Neuronal stem cell (in vitro differentiated cells): ENCODE measurements around the gene SMC6.

Source experiments
- DNase-seq: peaks from one replicate; pipeline ENCODE4 v3.0.0-alpha.2; 2013; ENCODE audit warnings: low spot score
- H2AFZ ChIP-seq: one replicate; pipeline ENCODE4 v1.6.1; 2013; ENCODE audit warnings: mild to moderate bottlenecking, low read length, inconsistent platforms
- H2AK5ac ChIP-seq: 2 replicates; pipeline ENCODE4 v1.6.1; 2013; ENCODE audit warnings: low read depth, mild to moderate bottlenecking, inconsistent platforms, low read length, moderate library complexity, mixed read lengths
- H2BK120ac ChIP-seq: 2 replicates; pipeline ENCODE4 v1.6.1; 2013; ENCODE audit warnings: low read depth, mild to moderate bottlenecking, inconsistent platforms, low read length, moderate library complexity, mixed read lengths
- H2BK12ac ChIP-seq: one replicate; pipeline ENCODE4 v1.6.1; 2013; ENCODE audit warnings: low read length, inconsistent platforms
- H2BK15ac ChIP-seq: 2 replicates; pipeline ENCODE4 v1.6.1; 2013; ENCODE audit warnings: mild to moderate bottlenecking, low read length, inconsistent platforms, mixed read lengths
- H2BK5ac ChIP-seq: one replicate; pipeline ENCODE4 v1.6.1; 2013; ENCODE audit warnings: inconsistent platforms, mild to moderate bottlenecking, low read length, moderate library complexity
- H3K14ac ChIP-seq: one replicate; pipeline ENCODE4 v1.6.1; 2013; ENCODE audit warnings: low read length, inconsistent platforms
- H3K18ac ChIP-seq: 2 replicates; pipeline ENCODE4 v1.6.1; 2013; ENCODE audit warnings: low read length, inconsistent platforms
- H3K23ac ChIP-seq: 2 replicates; pipeline ENCODE4 v1.6.1; 2013; ENCODE audit warnings: low read depth, mild to moderate bottlenecking, mixed read lengths, low read length, inconsistent platforms; ENCODE audit not compliant: poor library complexity
- H3K27ac ChIP-seq: replicated peaks from 3 replicates; pipeline ENCODE4 v1.5.1; 2013; ENCODE audit warnings: low read length, inconsistent platforms
- H3K27me3 ChIP-seq, 3 experiments: 2 replicates each; pipeline ENCODE4 v1.6.1; 2013; ENCODE audit warnings: low read length in 3 of 3, mild to moderate bottlenecking in 2 of 3, inconsistent platforms in 1 of 3, low read depth in 1 of 3, mixed read lengths in 1 of 3, moderate library complexity in 1 of 3; ENCODE audit not compliant: control insufficient read depth in 3 of 3, insufficient read depth in 3 of 3
- H3K36me3 ChIP-seq, 2 donors: replicated peaks in 1 of 2; 2 replicates each; pipeline ENCODE4 v1.6.1; 2013; ENCODE audit warnings: low read length in 2 of 2; ENCODE audit not compliant: control insufficient read depth in 2 of 2, insufficient read depth in 2 of 2
- H3K4ac ChIP-seq: 2 replicates; pipeline ENCODE4 v1.6.1; 2013; ENCODE audit warnings: inconsistent platforms, mild to moderate bottlenecking, low read length, moderate library complexity
- H3K4me1 ChIP-seq, 2 donors: 1 replicate in 1 of 2; 2 replicates in 1 of 2; pipeline ENCODE4 v1.6.1; 2013; ENCODE audit warnings: low read length in 2 of 2, low read depth in 1 of 2; ENCODE audit not compliant: control insufficient read depth in 2 of 2, insufficient read depth in 1 of 2
- H3K4me2 ChIP-seq: one replicate; pipeline ENCODE4 v1.6.1; 2013; ENCODE audit warnings: mild to moderate bottlenecking, low read length, inconsistent platforms; ENCODE audit not compliant: insufficient read depth, poor library complexity, severe bottlenecking
- H3K4me3 ChIP-seq, 2 donors: 2 replicates each; pipeline ENCODE4 v1.5.1; 2013; ENCODE audit warnings: low read length in 2 of 2, mild to moderate bottlenecking in 2 of 2, inconsistent platforms in 1 of 2, moderate library complexity in 1 of 2
- H3K79me1 ChIP-seq: one replicate; pipeline ENCODE4 v1.6.1; 2013; ENCODE audit warnings: low read depth, mild to moderate bottlenecking, inconsistent platforms, low read length, moderate library complexity
- H3K9ac ChIP-seq: one replicate; pipeline ENCODE4 v1.6.1; 2013; ENCODE audit warnings: mild to moderate bottlenecking, low read depth, low read length, inconsistent platforms; ENCODE audit not compliant: poor library complexity
- H3K9me3 ChIP-seq, 2 donors: replicated peaks in 1 of 2; 2 replicates each; pipeline versions ENCODE3 to v1.6.1; 2013; ENCODE audit warnings: low read length in 2 of 2, mild to moderate bottlenecking in 2 of 2, inconsistent platforms in 1 of 2, low read depth in 1 of 2, mixed read lengths in 1 of 2, moderate library complexity in 1 of 2; ENCODE audit not compliant: control insufficient read depth in 2 of 2, insufficient read depth in 1 of 2
- H4K8ac ChIP-seq: one replicate; pipeline ENCODE4 v1.6.1; 2013; ENCODE audit warnings: low read depth, mild to moderate bottlenecking, inconsistent platforms, low read length, moderate library complexity
- H4K91ac ChIP-seq: one replicate; pipeline ENCODE4 v1.6.1; 2013; ENCODE audit warnings: low read length, low read depth, mild to moderate bottlenecking, inconsistent platforms; ENCODE audit not compliant: poor library complexity
- WGBS, 2 donors: extraction: QIAGEN DNeasy Blood & Tissue Kit; methylation state at CpG; one replicate each; pipeline ENCODE4 v1.1.7; 2013; ENCODE audit warnings: missing lambda C conversion rate in 2 of 2, mixed read lengths in 1 of 2; ENCODE audit not compliant: insufficient read length in 2 of 2, insufficient replicate concordance in 1 of 2; ENCODE audit errors: extremely low coverage in 2 of 2; 5-methylcytosine and 5-hydroxymethylcytosine counted together

The SMC6 gene

DNA sequence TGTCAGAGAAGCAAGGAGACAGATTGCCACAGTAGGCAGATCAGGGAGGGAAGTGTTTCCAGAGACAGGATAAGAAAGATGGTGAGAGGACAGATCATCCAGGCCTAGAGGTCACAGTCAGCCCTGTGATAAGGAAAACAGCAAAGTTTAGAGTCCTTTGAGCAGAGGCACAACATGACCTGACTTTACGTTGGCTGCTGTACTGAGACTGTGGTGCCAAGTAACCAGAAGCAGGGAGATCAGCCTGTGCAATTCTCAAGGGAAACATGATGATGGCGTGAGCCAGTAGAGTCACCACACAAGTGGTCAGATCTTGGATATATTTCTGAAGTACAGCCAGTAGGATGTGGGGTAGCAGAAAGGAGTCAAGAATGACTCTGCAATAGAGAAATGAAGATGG, 43.7 kb downstream of the SMC6 start:
- H3K18ac ChIP-seq, result no peak overlapping the region
- H3K9me3 ChIP-seq, result peaks cover 0 to 4% of the 10 kb centered on the region in 2 donors
- H3K27ac ChIP-seq, result no peak overlapping the region
- H3K4me2 ChIP-seq, result no peak overlapping the region
- no peak overlapping the region for H3K23ac ChIP-seq
- no peak for DNase-seq
- H2BK12ac ChIP-seq, result no peak overlapping the region
- no peak overlapping the region for H2BK15ac ChIP-seq
- no peak overlapping the region for H4K8ac ChIP-seq
- H2AFZ ChIP-seq, result no peak overlapping the region
- no peak overlapping the region for H2AK5ac ChIP-seq
- H3K27me3 ChIP-seq, result no peaks in the 10 kb centered on the region
- no peak overlapping the region for H3K4ac ChIP-seq
- no peak overlapping the region for H3K4me3 ChIP-seq
- H4K91ac ChIP-seq, result no peak overlapping the region
- H3K4me1 ChIP-seq, result no peaks in the 10 kb centered on the region
- no peak overlapping the region for H3K14ac ChIP-seq
- WGBS, 2 donors, result no CpG with 5 or more reads among the region's 2 CpGs
- H2BK120ac ChIP-seq, result no peak overlapping the region
- no peaks in the 10 kb centered on the region for H3K79me1 ChIP-seq
- no peak overlapping the region for H3K9ac ChIP-seq
- peaks cover 14 to 99% of the 10 kb centered on the region in 2 donors for H3K36me3 ChIP-seq
- no peak overlapping the region for H2BK5ac ChIP-seq

DNA sequence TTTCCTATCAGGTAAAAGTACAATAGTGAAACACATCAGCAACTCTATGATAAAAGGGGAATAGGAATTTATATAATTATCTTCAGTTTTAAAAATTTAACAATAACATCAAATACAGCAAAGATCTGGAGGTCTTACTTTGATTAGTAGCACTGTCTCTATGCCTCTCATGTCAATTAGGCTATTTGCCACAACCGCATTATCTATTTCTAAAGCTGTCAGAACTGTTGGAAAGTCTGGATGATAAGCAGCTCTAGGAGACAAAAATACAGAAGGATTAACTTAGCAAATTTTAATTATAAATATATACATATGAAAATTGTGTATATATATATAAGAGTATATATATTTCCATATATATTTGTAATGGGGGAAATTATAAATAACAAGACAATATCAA, 45.1 kb downstream of the SMC6 start:
- Histone ChIP-seq H3K4ac (no peak overlapping the region), H3K9me3 (peaks cover 0 to 4% of the 10 kb centered on the region in 2 donors), H3K9ac (no peak overlapping the region), H2BK12ac (no peak overlapping the region), H3K27ac (no peak overlapping the region), H3K27me3 (no peaks in the 10 kb centered on the region), H2BK120ac (no peak overlapping the region), H2BK5ac (no peak overlapping the region), H3K4me2 (no peak overlapping the region), H3K23ac (no peak overlapping the region), H3K36me3 (peaks cover 14 to 99% of the 10 kb centered on the region in 2 donors), H3K4me1 (no peaks in the 10 kb centered on the region), H2AFZ (no peak overlapping the region), H3K4me3 (no peak overlapping the region), H2BK15ac (no peak overlapping the region), H3K18ac (no peak overlapping the region), H2AK5ac (no peak overlapping the region), H4K8ac (no peak overlapping the region), H3K79me1 (no peaks in the 10 kb centered on the region), H3K14ac (no peak overlapping the region), H4K91ac (no peak overlapping the region)
- no peak for DNase-seq
- WGBS, 2 donors, result no CpG with 5 or more reads among the region's 1 CpG

DNA sequence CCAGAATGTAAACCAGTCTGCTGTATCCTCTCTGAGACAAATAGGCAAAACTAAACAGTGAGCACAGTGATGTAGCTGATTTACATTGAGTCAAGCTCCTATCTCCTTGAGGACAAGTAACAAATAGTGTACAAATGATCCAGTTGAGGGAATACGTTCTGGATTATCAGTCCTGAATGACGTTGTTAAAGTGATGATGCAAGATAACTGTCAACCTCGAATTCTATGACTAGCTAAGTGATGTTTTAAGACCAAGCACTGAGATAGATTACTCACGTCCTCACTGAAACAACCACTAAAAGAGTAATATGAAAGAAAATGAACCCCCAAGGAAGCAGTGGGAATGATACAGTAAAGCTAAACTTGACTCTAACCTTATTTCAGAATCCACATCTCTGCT, 46.8 kb downstream of the SMC6 start:
- Histone ChIP-seq H3K79me1 (no peaks in the 10 kb centered on the region), H3K4me1 (no peaks in the 10 kb centered on the region), H3K4me2 (no peak overlapping the region), H3K23ac (no peak overlapping the region), H2BK12ac (no peak overlapping the region), H2AK5ac (no peak overlapping the region), H2BK15ac (no peak overlapping the region), H3K27ac (no peak overlapping the region), H3K9me3 (peaks cover 0 to 4% of the 10 kb centered on the region in 2 donors), H3K14ac (no peak overlapping the region), H3K18ac (no peak overlapping the region), H4K91ac (no peak overlapping the region), H3K4ac (no peak overlapping the region), H3K4me3 (no peak overlapping the region), H3K9ac (no peak overlapping the region), H2AFZ (no peak overlapping the region), H4K8ac (no peak overlapping the region), H3K27me3 (no peaks in the 10 kb centered on the region), H2BK120ac (no peak overlapping the region), H2BK5ac (no peak overlapping the region), H3K36me3 (peaks cover 11 to 99% of the 10 kb centered on the region in 2 donors)
- no peak for DNase-seq
- WGBS, 2 donors, result no CpG with 5 or more reads among the region's 4 CpGs

DNA sequence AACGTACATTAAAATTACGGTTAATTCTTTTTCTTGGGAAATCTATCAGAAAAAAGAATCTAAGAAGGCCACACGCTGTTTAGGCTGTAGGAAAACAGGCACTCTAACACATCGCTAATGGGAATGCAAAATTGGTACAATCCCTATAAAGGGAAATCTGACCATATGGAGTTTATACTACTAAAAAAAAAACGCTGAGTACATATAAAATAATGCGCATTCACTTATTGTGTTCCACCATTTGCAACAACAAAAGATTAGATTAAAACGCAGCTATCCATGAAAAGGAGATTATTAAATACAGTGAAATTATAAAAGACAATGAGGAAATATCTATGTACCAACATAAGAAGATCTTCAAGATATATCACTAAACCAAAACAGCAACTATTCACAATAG, 62.8 kb downstream of the SMC6 start:
- Histone ChIP-seq H4K91ac (no peak overlapping the region), H2BK12ac (no peak overlapping the region), H3K36me3 (peaks cover 10 to 84% of the 10 kb centered on the region in 2 donors), H2BK15ac (no peak overlapping the region), H4K8ac (no peak overlapping the region), H3K79me1 (no peaks in the 10 kb centered on the region), H2AK5ac (no peak overlapping the region), H2AFZ (no peak overlapping the region), H3K18ac (no peak overlapping the region), H3K23ac (no peak overlapping the region), H3K27me3 (no peaks in the 10 kb centered on the region), H3K4me3 (no peak overlapping the region), H3K4me2 (no peak overlapping the region), H3K14ac (no peak overlapping the region), H3K27ac (no peak overlapping the region), H3K4me1 (no peaks in the 10 kb centered on the region), H3K9me3 (no peaks in the 10 kb centered on the region), H2BK5ac (no peak overlapping the region), H3K9ac (no peak overlapping the region), H2BK120ac (no peak overlapping the region), H3K4ac (no peak overlapping the region)
- no peak for DNase-seq
- no CpG with 5 or more reads among the region's 7 CpGs for WGBS, 2 donors
